GM21447 (cell line): Measurements from ENCODE around the gene PHKG2.

Experiments used
- ATAC-seq: cut with Tn5 transposase; IDR thresholded peaks from one replicate; pipeline ENCODE4 v1.9.1; 2021; ENCODE audit not compliant: unreplicated experiment

Gene PHKG2

GRCh38 chr16:30793508-30794069 is 45.4 kb downstream of the PHKG2 start:
- ATAC-seq: no peak

- no peak for ATAC-seq
Measured at GRCh38 chr16:30794634-30795033, 46.4 kb downstream of the PHKG2 start.

- no peak for ATAC-seq
Measured at GRCh38 chr16:30797670-30798309, 49.6 kb downstream of the PHKG2 start.
